Choroid plexus epithelial cell (primary cell): Measurements from ENCODE around the gene PLBD2.

Source experiments
- DNase-seq: peaks from one replicate; pipeline ENCODE4 v3.0.0-alpha.2; 2010; ENCODE audit warnings: low read depth
- H3K4me3 ChIP-seq: 2 replicates; pipeline ENCODE4 v1.5.1; 2011; ENCODE audit warnings: low read depth, mild to moderate bottlenecking, control low read depth, low read length, moderate library complexity
- CTCF ChIP-seq: conservative IDR thresholded peaks from 2 replicates; pipeline ENCODE4 v1.5.1; 2011; ENCODE audit warnings: low read depth, mild to moderate bottlenecking, control low read depth, inconsistent platforms, low read length, moderate library complexity

PLBD2 gene, protein sequence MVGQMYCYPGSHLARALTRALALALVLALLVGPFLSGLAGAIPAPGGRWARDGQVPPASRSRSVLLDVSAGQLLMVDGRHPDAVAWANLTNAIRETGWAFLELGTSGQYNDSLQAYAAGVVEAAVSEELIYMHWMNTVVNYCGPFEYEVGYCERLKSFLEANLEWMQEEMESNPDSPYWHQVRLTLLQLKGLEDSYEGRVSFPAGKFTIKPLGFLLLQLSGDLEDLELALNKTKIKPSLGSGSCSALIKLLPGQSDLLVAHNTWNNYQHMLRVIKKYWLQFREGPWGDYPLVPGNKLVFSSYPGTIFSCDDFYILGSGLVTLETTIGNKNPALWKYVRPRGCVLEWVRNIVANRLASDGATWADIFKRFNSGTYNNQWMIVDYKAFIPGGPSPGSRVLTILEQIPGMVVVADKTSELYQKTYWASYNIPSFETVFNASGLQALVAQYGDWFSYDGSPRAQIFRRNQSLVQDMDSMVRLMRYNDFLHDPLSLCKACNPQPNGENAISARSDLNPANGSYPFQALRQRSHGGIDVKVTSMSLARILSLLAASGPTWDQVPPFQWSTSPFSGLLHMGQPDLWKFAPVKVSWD

DNA sequence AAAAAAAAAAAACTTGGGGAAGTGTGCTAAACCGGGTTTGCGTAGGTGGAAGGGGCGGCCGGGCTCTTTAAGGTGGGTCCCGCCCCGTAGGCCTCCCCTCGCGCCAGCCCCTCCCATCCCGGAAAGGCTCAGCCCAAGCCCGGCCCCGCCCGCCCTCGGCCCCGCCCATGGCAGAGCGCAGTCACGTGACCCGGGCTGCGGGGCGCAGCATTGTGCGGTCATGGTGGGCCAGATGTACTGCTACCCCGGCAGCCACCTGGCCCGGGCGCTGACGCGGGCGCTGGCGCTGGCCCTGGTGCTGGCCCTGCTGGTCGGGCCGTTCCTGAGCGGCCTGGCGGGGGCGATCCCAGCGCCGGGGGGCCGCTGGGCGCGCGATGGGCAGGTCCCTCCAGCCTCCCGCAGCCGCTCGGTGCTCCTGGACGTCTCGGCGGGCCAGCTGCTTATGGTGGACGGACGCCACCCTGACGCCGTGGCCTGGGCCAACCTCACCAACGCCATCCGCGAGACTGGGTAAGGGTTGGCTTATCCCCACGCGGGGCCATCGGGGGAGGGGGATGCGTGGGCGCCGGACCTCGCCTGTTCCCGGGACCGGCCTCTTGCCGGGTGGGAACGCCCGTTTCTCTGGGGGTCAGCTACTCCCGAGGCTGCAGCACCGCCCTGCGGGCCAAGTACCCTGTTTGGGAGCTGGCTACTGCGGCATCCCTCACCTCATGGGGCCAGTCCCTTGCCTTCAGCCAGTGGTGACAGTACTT is at the start of gene PLBD2:
Gene PLBD2, plus strand, starts transcription at position 207 of the 752 bp plus-strand sequence. Its CDS starts 14 bp downstream, at position 221.
- TF ChIP-seq CTCF = no peak
- peak within 1 kb of the TSS; percentile 91 for H3K4me3 ChIP-seq
- DNase-seq = peak; percentile 94

DNA sequence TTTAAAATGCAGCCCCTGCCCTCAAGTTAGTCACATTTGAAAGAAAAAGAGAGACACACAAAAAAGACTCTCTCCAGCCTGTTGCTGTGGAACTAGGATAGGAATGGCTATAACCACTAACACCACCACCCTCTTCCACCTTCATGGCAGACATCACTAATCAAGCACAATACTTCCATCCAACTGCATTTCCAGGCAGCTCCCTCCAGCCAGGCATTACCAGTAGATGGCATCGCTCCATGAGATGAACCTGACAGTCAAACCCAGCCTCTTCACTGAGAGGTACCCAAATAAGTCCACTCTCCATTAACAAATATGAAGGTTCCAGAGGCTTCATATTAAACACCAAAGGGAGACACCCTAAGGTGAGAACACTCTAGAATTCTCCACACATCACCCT is 47.9 kb upstream of the PLBD2 start:
- H3K4me3 ChIP-seq = no peak overlapping the region
- peak; percentile 42 for DNase-seq
- peak; percentile 25 for TF ChIP-seq CTCF

- TF ChIP-seq CTCF = no peak
- H3K4me3 ChIP-seq = no peak overlapping the region
- DNase-seq = no peak
Observed at GRCh38 chr12:113314121-113314529, 44.3 kb upstream of the PLBD2 start.

GRCh38 chr12:113315358-113315757 is 43.0 kb upstream of the PLBD2 start:
- no peak for TF ChIP-seq CTCF
- no peak overlapping the region for H3K4me3 ChIP-seq
- no peak for DNase-seq

GRCh38 chr12:113316155-113316554 is 42.2 kb upstream of the PLBD2 start:
- no peak for DNase-seq
- peak; percentile 7 for TF ChIP-seq CTCF

GRCh38 chr12:113317122-113317521 is 41.3 kb upstream of the PLBD2 start:
- TF ChIP-seq CTCF = no peak
- no peak overlapping the region for H3K4me3 ChIP-seq

More at GRCh38 chr12:113316155-113316554, 42.2 kb upstream of the PLBD2 start:
- H3K4me3 ChIP-seq = no peak overlapping the region

More at GRCh38 chr12:113317122-113317521, 41.3 kb upstream of the PLBD2 start:
- DNase-seq = no peak
